Kidney (tissue), 14 donors: ENCODE measurements around the gene ARHGAP42. TPM values are rescaled to one million over a fixed set of nuclear protein-coding genes. Genes with fewer than 3 reads are reported as not detected.

ENCODE experiments used
- DNase-seq, 5 donors: peaks; one replicate each; pipeline ENCODE4 v3.0.0-alpha.2; 2013 to 2020
- FAIRE-seq: peaks from 2 replicates; lab custom pipeline; 2012; peaks lifted over from hg19 to GRCh38; lab: Jason Lieb, UNC
- H3K27ac ChIP-seq, 2 donors: one replicate each; pipeline ENCODE4 v1.7.0; 2013; ENCODE audit warnings: low read depth in 2 of 2, low read length in 2 of 2, inconsistent platforms in 1 of 2
- H3K27me3 ChIP-seq: one replicate; pipeline ENCODE4 v1.7.1; 2013; ENCODE audit warnings: low read length, inconsistent platforms; ENCODE audit not compliant: control insufficient read depth, insufficient read depth
- H3K36me3 ChIP-seq, 3 donors: one replicate each; pipeline versions ENCODE4 v1.7.0 to v1.7.1; 2013; ENCODE audit warnings: low read length in 3 of 3, control low read depth in 1 of 3, inconsistent platforms in 1 of 3; ENCODE audit not compliant: insufficient read depth in 3 of 3, control insufficient read depth in 2 of 3
- H3K4me1 ChIP-seq, 3 donors: one replicate each; pipeline versions ENCODE4 v1.7.0 to v1.7.1; 2013; ENCODE audit warnings: low read length in 3 of 3, inconsistent platforms in 1 of 3, low read depth in 1 of 3; ENCODE audit not compliant: control insufficient read depth in 2 of 3, insufficient read depth in 2 of 3
- H3K4me3 ChIP-seq, 3 donors: one replicate each; pipeline versions ENCODE4 v1.7.0 to v1.8.1; 2013; ENCODE audit warnings: low read length in 3 of 3, control low read depth in 1 of 3, inconsistent platforms in 1 of 3
- H3K9ac ChIP-seq, 3 donors: one replicate each; pipeline versions ENCODE4 v1.7.0 to v1.7.1; 2013; ENCODE audit warnings: low read length in 3 of 3, control low read depth in 1 of 3, inconsistent platforms in 1 of 3
- H3K9me3 ChIP-seq, 3 donors: one replicate each; pipeline versions ENCODE4 v1.7.0 to v1.7.1; 2013; ENCODE audit warnings: low read length in 3 of 3, control low read depth in 1 of 3, inconsistent platforms in 1 of 3; ENCODE audit not compliant: control insufficient read depth in 2 of 3, insufficient read depth in 1 of 3
- intact Hi-C: fragments of 100-400 bp; cut with DNase I; formaldehyde crosslinking; loops from one replicate; pipeline ENCODE4 v1.11.1; 2022
- polyA plus RNA-seq: library from polyadenylated mRNA; stranded (reverse); fragments of 350-450 nt; fragmentation: Illumina TruSeq; extraction: RNeasy Lipid Tissue Mini Kit (QIAGEN cat#74804); gene quantifications from one replicate; pipeline ENCODE4 v1.2.3, GENCODE V29; 2014; ENCODE audit warnings: low read depth, low replicate concordance; ENCODE audit not compliant: insufficient read depth
- total RNA-seq: library from RNA; stranded (reverse); fragmentation: NEBNext Ultra II Directional; extraction: Animal tissue kit (Norgen Biotek cat#: 25700); gene quantifications from one replicate; pipeline ENCODE4 v1.2.1, GENCODE V29; 2021
- TF ChIP-seq, protein P1 (sequence below): IDR thresholded peaks from 3 replicates; pipeline ENCODE4 v1.5.1; 2012; ENCODE audit warnings: mild to moderate bottlenecking, moderate library complexity, borderline replicate concordance; ENCODE audit not compliant: insufficient read depth; ENCODE audit errors: extremely low read depth
- donor health status: control.
- donor health status: control.
- donor health status: control.
- donor health status: control.
- donor health status: control.
- donor health status: DM: yes; HTN: yes; CAD: no.
- donor health status: Normal renal cell carcinoma (clear cell type).

The ARHGAP42 gene
- total and polyA plus RNA-seq, 2 donors from 2014 or later = 4.2 to 18.9 TPM

DNA sequence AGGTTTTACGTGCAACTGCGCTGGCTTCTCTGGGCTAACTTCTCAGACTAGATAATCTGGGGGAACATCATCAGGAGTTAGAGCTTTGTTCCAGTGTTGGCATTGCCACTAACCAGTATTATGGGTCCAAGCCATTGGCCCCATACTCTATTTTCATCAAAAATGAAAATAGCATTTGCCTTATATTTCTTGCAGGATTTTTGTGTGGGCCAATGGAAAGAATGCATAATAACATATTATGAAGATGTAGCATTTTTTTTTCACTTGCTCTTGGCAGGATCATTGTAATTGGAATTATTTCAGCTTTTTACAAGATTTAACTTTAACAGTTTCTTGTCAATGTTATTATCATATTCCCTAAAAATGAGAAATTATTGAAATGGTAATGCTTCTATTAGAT is 16.1 kb downstream of the ARHGAP42 start:
- FAIRE-seq = no peak
- Histone ChIP-seq H3K36me3 (no peaks in the 10 kb centered on the region), H3K9me3 (no peaks in the 10 kb centered on the region), H3K9ac (no peak overlapping the region), H3K27ac (no peak overlapping the region), H3K27me3 (no peaks in the 10 kb centered on the region), H3K4me3 (no peak overlapping the region), H3K4me1 (no peaks in the 10 kb centered on the region)
- intact Hi-C loops = no loop called here
- TF ChIP-seq, protein P1, sequence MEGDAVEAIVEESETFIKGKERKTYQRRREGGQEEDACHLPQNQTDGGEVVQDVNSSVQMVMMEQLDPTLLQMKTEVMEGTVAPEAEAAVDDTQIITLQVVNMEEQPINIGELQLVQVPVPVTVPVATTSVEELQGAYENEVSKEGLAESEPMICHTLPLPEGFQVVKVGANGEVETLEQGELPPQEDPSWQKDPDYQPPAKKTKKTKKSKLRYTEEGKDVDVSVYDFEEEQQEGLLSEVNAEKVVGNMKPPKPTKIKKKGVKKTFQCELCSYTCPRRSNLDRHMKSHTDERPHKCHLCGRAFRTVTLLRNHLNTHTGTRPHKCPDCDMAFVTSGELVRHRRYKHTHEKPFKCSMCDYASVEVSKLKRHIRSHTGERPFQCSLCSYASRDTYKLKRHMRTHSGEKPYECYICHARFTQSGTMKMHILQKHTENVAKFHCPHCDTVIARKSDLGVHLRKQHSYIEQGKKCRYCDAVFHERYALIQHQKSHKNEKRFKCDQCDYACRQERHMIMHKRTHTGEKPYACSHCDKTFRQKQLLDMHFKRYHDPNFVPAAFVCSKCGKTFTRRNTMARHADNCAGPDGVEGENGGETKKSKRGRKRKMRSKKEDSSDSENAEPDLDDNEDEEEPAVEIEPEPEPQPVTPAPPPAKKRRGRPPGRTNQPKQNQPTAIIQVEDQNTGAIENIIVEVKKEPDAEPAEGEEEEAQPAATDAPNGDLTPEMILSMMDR = no peak
- no peak for DNase-seq

DNA sequence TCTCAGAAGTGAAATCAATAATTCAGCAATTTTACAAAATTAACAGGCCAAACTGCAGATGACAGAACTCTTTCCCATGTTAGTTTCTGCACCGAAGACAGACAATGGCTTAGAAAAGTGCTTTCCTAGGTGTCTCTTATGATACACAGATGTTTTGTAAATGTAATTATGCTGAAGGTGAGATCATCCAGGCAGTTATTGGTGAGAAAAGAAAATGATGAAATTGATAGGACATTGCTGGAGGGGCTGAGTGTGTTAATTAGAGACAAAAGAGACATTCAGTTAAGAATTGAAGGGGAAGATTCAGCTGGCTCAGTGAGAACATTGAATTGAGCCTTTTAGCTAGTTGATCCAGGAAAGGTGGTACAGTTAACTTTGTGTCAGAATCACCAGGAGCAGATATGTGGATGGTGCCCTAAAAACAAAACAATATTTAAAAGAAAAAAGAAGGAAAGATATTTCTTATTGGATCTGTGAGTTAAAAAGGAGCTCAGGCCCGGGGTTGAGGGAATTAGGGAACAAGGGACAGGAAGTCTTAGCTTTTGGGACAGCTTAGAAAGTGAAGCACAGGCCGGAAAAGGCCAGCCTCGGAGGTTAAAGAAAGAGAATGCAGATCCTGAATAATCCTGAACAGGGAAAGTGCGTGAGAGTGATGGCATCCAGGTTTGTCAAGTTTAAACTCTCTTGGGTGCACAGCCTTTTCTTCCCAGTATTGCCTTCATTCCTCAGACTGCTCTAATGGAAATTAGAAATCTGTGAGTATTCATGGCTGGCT is 16.9 kb downstream of the ARHGAP42 start:
- DNase-seq = no peak
- FAIRE-seq = no peak
- H3K9me3 ChIP-seq = no peaks in the 10 kb centered on the region
- H3K36me3 ChIP-seq = no peaks in the 10 kb centered on the region
- H3K4me3 ChIP-seq = no peak overlapping the region
- TF ChIP-seq, protein P1 = no peak
- no peak overlapping the region for H3K27ac ChIP-seq
- intact Hi-C loops = no loop called here
- no peaks in the 10 kb centered on the region for H3K4me1 ChIP-seq
- no peaks in the 10 kb centered on the region for H3K27me3 ChIP-seq
- H3K9ac ChIP-seq = no peak overlapping the region

DNA sequence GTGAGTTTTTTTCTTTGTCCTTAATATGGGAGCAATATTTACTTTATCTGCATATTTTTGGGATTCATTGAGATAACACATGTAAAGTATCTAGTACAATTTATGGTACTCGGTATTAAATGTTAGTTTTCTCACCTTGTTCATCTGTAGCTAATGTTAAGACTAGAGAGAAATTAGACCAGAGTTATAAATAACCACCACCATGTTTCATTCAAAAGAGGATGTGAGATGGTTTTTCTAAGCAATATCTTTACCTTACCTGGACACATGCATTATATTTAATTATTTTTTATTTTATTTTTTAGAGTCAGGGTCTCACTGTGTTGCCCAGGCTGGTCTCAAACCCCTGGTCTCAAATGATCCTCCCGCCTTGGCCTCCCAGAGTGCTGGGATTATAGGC is 18.4 kb downstream of the ARHGAP42 start:
- DNase-seq = no peak
- Histone ChIP-seq H3K36me3 (no peaks in the 10 kb centered on the region), H3K27me3 (no peaks in the 10 kb centered on the region), H3K9me3 (no peaks in the 10 kb centered on the region), H3K4me1 (no peaks in the 10 kb centered on the region), H3K27ac (no peak overlapping the region), H3K4me3 (no peak overlapping the region), H3K9ac (no peak overlapping the region)
- TF ChIP-seq, protein P1 = no peak
- intact Hi-C loops = no loop called here
- FAIRE-seq = no peak
